AG08396 (cell line): ENCODE measurements around the gene PRDM16.
"Not testable (repeated sequence)": the region's sequence is repeated elsewhere in the genome, so short reads cannot be mapped to it uniquely, and the experiment has no call there.

Experiments used
- DNase-seq: peaks from one replicate; pipeline ENCODE4 v3.0.0; 2012; ENCODE audit warnings: low spot score, mixed read lengths

PRDM16 gene

DNA sequence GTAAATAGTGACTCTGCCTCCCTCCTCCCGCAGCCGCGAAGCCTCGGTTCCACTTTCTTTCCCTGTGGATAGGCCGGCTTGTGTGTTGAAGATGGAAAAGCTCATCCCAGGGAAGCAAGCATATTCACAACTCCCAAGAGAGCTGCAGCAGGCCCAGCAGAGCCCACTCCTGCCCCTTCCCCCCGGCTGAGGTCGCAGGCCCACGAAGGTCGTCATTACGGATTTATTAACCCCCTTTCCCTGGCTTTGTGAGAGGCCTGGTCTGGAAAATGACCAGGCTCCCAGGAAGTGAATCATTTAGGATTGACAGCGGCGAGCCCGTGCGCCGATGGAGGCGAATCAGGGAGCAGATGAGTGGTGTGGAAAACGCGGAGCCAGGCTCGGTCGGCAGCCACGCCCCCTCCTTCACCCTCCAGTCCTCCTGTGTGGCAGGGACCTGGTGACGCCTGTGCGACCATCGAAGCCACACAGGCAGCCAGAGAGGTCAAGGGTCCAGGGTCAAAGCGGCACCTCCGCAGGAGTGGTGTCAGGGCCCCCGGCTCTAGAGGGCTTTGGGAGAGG, 93.4 kb downstream of the PRDM16 start:
- DNase-seq = no peak

DNA sequence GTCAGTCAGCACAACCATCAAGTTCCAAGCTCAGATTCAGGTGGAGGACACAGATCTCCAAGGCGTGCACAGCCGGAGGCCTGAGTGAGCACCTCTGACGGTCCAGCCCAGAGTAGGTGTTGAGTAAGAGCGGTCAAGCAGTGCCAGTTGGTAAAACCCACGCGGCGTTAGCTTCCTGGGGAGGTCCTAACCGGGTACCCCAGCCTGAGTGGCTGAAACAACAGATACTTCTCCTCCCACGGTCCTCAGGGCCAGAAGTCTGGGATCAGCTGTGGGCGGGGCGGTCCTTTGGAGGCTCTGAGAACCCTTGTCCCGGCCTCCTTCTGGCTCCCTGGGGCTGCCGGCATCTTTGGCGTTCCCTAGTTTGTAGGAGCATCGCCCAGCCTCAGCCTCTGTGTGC, 94.4 kb downstream of the PRDM16 start:
- DNase-seq = no peak

DNA sequence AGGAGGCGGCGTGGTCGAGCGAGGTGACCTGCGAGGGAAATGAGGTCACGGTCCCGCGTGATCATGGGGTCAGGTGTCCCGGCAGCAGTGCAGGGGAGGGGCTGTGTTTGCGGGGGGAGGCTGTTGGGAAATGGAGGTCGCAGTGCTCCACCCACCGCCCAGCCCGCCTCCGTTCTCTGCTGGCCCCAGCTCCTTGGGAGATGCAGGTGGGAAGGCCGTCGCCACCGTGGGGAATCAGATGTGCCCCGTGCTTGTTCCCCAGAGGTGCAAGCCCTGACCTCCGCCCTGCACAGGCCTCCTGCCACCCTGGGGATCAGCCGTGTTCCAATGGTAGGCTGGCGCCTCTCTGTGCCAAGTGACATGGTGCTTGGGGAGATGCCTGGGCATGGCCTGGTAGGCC, 95.7 kb downstream of the PRDM16 start:
- DNase-seq = no peak

DNA sequence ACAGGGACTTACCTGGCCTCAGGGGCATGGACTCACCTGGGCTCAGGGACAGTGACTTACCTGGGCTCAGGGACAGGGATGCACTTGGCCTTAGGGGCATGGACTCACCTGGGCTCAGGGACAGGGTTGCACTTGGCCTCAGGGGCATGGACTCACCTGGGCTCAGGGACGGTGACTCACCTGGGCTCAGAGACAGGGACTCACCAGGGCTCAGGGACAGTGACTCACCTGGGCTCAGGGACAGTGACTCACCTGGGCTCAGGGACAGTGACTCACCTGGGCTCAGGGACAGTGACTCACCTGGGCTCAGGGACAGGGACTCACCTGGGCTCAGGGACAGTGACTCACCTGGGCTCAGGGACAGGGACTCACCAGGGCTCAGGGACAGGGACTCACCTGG, 96.2 kb downstream of the PRDM16 start:
- not testable (repeated sequence) for DNase-seq

DNA sequence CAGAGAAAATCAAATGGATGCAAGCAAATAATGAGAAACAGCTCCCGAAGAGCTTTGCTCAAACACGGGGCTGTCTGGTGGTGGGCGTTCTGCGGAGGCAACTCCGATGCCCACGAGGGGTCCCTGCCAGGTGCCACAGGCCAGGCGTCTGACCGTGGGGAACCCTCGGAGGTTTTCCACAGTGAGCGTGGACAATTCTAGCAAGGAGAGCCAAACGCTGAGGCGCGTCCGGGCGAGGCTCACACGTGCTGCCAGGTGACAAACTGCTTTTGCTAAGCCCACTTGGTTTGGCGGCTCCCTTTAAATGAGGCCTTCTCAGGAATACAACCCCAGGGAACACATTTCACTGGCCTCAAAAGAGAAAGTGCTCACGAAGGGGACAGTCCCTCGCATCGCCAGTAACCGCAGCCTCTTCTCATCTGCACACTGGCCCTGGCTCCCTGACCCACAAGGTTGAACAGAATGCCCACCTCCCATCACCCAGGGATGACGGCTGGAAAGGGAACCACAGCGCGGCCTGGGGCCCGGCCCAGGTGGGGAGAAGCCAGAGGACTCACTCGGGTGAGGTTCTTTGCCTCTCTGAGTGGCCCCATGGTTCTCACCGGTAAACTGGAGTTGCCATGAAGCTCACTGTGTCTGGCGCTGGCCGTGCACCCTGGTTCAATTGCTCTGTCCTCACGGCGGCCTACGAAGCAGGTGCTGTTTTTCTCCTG, 97.4 kb downstream of the PRDM16 start:
- no peak for DNase-seq

DNA sequence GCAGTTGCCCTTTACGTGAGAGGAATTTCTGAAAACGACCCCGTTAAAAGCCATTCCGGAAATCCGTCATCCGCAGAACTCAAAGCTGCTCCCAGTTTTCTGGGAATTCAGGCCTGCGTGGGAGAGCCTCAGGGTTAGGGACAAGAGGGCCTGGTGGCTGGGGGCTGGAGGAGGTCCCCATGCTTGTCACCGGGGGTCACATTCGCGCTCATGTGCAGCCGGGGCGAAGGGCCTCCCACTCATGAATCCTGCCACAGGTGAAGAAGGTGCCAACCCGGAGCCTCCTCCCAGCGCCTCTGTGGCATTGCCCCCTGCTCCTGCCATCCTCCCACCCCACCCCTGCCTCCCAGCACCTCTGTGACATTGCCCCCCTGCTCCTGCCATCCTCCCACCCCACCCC, 98.3 kb downstream of the PRDM16 start:
- no peak for DNase-seq

DNA sequence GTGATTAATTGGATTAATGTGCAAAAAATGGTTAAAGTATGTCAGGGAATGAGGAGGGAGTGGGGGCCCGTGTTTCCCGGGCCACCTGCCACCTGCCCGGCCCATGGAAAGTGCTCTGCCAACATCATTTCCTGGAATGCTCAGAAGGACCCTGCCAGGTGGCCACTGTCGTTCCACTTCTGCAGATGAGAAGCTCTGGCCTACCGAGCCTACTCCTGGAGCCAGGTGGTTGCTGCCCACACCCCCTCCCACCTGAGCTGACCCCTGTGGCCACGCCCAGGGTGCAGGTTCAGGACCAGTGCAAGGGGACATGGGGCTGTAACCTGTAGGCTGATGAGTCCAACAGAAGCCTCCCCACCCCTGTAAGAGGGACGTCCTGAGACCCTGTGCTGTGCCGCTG, 99.7 kb downstream of the PRDM16 start:
- DNase-seq = no peak

DNA sequence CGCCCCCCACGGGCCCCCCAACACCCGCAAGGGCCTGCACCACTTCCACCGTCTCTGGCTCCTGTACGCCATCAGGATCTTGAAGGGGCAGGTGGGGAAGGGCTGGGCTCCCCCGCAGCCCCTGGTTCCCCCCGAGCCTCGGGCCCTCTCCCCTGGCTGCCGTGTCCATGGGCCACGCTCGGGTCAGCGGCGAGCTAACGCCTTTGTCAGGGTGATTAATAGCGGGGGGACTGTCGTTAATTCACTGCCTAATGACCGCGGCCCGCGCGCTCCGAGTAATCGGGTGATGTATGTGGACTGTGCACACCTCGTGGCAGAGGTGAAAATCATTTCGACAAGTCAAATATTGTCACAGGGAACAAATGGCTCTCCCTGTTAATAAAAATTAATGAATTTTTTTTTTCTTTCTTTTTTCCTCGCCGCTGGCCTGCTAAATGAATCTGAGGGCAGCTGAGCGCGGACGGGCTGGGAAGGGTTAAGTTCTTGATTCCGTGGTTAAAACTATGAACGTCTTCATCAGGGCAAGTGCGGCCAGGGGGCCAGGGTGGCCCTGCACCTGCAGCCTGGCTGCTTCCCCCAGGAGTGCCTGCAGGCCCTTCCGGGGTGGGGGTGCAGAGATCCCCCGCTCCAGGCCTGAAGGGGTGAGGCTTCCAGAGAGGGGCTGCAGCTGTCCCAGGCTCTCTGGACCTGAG, 100.8 kb downstream of the PRDM16 start:
- DNase-seq = no peak

DNA sequence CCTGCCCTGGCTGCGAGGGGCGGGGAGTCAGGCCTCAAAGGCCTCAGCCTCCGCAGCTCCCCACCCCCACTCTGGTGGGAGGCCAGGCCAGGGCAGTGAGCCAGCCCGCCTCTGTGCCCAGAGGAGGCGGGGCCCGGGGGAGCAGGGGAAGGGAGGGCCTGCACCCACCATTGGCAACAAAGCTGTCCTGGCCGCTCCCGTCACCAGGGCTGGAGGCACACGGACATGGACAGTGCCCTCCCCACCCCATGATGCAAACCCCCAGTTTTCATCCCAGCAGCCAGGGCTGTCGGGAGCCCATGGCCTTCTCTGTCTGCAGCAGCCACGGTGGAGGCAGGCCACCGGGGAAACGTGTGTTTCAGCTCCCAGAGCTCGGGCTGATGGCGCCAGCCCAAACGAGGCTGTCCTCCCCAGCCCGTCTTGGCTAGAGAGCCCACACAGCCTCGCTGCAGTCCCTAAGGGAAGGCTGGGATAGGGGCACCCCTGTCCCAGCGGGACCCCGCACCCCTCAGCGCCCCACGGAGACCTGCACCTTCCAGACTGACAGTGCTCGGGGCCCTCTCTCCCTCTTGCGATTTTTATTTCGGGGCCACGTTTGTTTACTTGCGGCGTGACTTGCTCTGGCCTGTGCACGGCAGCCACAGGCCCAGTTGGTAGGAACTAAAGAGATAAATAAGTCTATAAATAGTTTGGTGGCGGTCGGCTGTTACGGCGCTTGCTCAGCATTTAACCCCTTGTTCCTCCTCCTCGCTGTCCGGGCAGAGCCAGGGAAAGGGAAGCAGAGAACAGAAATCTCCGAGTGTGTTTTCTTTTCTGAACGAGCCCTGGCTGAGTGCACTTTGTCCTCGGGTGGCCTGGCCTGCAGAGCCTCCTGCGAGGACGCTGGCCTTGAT, 101.8 kb downstream of the PRDM16 start:
- DNase-seq = peak; percentile 90

DNA sequence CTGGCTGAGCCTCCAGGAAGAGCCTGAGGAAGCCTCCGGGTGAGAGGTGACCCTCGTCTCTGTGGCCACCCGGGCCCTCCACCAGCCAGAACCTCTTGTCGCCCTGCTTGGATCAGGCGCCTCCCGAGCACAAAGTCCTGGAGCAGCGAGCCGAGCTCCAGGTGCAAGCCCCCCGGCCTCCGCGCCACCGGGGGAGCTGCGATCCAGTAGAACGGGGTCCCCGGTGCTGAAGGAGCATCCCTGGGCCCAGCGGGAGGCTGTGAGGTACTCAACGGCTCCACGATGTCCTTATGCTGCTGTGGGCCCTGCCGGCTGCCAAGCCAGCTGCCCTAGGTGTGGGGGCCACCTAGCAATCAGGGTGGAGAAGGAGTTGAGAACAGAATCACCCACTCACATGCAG, 102.8 kb downstream of the PRDM16 start:
- DNase-seq = no peak

DNA sequence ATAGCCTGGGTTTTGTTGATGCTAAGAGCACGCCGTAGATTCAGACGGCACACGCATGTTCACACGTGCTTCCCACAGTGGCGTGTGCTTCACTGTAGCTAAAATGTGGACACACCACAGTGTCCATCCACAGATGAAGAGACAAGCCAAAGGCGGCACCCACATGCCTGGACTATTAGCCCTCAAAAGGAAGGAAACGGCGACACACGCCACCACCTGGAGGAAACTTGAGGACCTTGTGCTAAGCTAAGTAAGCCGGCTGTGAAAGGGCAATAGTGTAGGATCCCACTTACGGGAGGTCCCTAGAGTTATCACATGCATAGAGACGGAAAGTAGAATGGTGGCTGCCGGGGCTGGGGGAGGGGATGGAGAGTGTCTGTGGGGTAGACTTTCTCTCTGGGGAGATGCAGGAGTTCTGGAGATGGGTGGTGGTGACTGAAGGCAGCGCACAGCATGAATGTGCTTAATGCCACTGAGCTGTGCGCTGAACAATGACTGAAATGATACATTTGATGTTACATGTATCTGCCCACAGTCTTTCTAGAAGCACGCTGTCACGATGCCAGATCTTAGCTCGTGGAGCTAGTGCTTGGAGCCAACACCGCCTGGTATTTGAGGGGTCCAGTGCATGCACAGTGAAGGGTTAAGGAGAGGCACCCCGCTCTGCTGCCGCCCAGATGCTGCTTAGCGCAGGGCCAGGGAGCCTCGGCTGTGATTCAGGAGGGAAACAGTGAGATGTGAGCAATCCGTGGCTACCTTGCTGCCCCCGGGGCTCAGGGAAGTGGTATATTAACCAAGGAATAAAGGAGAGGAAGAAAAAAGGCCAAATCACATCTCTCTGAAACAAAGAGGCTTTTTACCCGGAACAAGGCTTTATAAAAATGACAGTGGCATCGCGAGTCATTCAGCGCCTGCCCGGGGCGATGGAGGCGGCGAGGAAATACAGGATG, 103.7 kb downstream of the PRDM16 start:
- no peak for DNase-seq

DNA sequence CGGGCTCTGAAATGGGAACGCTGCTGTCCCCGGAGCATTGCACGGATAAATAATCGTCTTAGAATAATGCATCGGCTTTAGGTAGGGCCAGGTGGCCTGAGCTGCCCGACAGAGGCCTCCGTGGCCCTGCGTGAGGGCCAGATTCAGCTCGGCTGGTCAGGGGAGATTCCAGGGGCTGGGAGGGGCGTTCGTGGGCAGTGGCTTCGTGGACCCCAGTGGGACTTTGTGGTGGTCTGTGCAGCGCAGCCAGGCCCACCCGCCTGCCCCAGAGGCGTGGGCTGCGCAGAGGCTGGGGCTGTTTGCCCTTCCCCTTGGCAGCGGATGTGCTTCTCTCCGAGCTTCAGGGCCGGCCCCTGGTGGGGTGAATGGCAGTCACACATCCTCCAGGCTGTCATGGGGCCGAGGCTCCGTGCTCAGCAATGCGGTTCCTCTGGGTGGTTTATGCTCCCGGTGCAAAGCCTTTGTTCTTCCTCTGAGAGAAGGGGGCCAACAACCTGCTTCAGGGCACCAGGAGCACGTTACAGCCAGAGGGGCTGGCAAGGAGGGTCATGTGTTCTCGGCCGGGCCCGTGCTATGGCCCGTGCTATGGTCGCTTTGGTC, 104.5 kb downstream of the PRDM16 start:
- DNase-seq = no peak

DNA sequence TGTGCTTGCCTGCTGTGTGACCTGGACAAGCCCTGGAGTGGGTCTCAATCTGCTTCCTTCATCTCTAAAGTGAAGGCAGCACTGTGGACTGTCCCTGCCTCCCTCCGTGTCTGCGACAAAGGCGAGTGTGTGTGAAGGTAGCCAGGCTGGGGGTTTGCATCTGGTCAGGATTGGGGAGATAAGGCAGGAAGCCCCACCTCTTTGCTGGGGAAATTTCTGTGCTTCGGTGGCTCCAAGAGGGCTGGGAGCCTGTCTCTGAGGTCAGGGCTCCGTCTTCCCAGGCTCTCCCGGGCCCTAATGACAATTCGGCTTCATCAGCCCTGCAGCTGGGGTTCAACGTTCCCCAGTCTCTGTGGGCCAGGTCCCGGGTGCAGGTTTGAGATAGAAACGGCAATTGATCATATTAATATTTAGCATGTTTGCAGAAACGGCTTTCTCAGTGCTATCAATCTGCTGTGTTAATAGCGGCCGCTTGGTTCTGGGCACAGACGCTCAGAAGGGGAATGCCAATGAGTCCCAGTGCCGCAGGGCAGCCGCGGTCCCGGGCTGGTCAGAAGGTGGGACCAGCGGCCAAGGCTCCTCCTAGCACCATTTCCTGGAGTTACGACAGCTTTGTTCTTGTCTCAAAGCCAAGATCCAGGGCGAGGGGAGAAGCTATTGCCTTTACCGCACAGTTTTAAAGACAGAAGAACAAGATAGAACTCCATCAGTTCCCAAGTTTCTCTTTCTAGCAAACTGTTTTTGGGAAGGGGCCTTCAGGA, 105.7 kb downstream of the PRDM16 start:
- peak; percentile 88 for DNase-seq

DNA sequence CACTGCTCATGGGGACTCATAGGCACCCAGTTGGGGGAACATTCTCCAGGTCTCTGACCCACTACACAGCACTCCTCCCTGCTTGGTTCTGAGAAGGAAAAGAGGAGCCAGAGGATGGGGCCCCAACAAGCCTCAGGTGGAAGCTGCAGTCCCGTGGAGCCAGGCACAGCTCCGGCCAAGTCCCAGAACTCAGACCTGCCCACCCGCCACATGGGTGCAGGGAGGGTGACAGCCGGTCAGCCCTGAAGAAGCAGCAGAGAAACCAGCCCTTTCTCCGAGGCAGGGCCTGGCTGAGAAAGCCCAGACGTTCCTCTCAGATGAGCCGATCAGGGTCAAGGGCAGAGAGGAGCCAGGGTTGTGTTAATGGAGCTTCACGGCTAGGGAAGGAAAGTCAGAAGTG, 106.5 kb downstream of the PRDM16 start:
- DNase-seq = no peak

DNA sequence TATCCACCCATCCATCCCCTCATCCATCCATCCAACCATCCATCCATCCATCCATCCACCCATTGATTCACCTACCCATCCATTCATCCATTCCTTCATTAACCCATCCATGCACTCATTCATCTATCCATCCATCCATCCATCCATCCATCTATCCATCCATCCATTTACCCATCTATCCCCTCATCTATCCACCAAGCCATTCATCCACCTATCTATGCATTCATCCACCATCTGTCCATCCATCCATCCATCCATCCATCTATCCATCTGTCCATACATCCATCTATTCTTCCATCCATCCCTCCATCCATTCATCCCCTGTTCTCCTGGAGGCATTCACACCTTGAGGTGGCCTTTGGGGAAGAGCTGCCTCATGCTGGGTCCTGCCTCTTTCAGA, 107.0 kb downstream of the PRDM16 start:
- DNase-seq = no peak

DNA sequence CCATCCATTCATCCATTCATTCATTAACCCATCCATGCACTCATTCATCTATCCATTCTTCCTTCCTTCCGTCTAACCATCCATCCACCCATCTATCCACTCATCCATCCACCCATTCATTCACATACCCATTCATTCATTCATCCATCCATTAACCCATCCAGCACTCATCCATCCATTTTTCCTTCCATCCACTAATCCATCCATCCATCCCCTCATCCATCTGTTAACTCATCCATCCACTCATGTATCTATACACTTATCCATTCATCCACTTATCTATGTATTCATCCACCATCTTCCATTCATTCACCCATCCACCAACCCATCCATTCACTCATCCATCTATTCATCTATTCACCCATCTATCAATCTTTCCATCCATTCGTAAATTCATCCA, 107.8 kb downstream of the PRDM16 start:
- DNase-seq = no peak

DNA sequence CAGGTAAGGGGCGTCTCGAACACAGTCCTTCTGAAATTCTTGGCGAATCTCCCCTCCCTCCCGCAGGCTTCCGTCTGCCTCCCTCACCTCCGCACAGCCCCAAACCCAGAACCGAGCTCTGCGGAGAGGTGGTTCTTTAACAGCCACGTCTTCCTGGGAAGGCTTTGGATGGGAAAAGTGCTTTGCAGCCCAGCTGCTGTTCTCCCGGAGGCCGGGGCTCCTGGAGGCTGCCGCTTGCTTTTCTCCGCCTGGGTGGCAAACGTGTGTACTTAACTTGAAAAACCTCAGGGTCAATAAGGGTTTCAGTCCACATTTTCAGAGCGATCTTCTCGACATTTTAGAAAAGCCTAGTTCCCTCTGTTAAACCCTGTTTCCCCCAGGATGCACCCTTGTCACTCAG, 109.3 kb downstream of the PRDM16 start:
- no peak for DNase-seq

DNA sequence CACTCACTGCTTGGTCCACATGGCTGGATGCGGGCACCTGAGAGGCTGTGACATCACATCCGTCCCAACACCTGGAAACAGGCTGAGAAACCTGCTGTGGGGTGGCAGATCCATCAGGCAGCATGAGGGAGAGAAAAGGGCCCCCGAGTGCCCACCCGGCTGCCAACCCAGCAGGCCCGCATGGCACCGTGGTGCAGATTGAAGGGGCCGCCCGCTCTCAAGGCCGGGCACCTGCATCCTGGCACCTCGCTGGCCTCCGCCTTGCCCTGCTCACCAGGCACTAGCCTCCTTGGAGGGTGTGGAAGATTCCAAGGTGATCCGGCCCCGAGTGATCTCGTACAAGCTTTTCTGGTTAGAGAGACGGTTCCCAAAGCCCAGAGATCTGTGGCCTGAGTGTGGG, 110.5 kb downstream of the PRDM16 start:
- no peak for DNase-seq

DNA sequence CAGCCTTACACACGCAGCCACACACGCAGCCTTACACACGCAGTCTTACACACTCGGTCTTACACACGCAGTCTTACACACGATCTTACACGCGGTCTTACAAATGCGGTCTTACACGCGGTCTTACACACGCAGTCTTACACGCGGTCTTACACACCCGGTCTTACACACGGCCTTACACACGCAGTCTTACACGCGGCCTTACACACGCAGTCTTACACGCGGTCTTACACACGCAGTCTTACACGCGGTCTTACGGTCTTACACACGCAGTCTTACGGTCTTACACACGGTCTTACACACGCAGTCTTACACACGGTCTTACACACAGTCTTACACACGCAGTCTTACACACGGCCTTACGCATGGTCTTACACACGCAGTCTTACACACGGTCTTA, 111.9 kb downstream of the PRDM16 start:
- DNase-seq = no peak

DNA sequence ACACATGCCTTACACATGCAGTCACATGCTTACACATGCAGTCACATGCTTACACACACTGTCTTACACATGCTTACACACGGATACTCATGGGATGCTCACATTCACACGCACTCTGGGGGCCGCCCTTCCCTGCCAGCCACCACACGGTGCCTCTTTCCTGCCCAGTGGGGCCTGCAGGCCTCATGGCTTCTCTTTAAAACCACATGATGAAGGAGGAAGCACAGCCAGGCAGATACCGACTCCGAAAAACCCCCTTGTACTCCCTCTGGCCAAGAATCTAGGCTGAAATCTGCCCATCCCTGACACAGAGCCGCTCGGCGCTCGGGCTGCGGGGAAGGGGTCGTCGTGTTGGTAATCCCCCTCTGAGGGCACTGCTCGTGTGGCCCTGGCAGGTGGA, 113.0 kb downstream of the PRDM16 start:
- no peak for DNase-seq
